Measurements from ENCODE around the gene RANBP10.

GRCh38 chr16:67701420-67701819, 104.9 kb downstream of the RANBP10 start:
- no peak for TF ChIP-seq ZNF274 (IDR thresholded peaks at IDR 0.05; ENCODE audit: borderline replicate concordance, extremely low read depth, low read length)
- TF ChIP-seq POLR2A (IDR thresholded peaks at IDR 0.05; ENCODE audit: control extremely low read depth in 1 of 2, low read depth in 2 of 2, low read length in 2 of 2), result no peak
- no peak for TF ChIP-seq CTCF (IDR thresholded peaks at IDR 0.05; ENCODE audit: control extremely low read depth in 1 of 3, insufficient read depth in 1 of 3, low read depth in 1 of 3, low read length in 3 of 3)
- no peak for TF ChIP-seq POLR2AphosphoS5 (IDR thresholded peaks at IDR 0.05; ENCODE audit: low read depth, low read length)
- no peak for TF ChIP-seq EZH2 (IDR thresholded peaks at IDR 0.05; ENCODE audit: low read depth, low read length, severe bottlenecking)
- TF ChIP-seq TAF1 (IDR thresholded peaks at IDR 0.05; ENCODE audit: low read depth, low read length), result no peak
- TF ChIP-seq CREB1 (IDR thresholded peaks at IDR 0.05), result no peak
- TF ChIP-seq EGR1 (IDR thresholded peaks at IDR 0.05; ENCODE audit: borderline replicate concordance, low read depth, low read length), result no peak
- no peak for TF ChIP-seq MAX (IDR thresholded peaks at IDR 0.05)
- TF ChIP-seq SP4 (IDR thresholded peaks at IDR 0.05; ENCODE audit: low read length), result no peak
- no peak for TF ChIP-seq GABPA (IDR thresholded peaks at IDR 0.05; ENCODE audit: borderline replicate concordance, insufficient read depth, low read length)
- no peak for TF ChIP-seq TBP (IDR thresholded peaks at IDR 0.05; ENCODE audit: low read depth, low read length)
- TF ChIP-seq RXRA (IDR thresholded peaks at IDR 0.05; ENCODE audit: insufficient read depth, low read depth, low read length), result no peak
- no peak for TF ChIP-seq KDM5A (IDR thresholded peaks at IDR 0.05; ENCODE audit: low read length)
